C1 segment of cervical spinal cord (tissue), 14 donors: ENCODE data around the gene CCDC88C.
"Not testable (repeated sequence)": the region's sequence is repeated elsewhere in the genome, so short reads cannot be mapped to it uniquely, and the experiment has no call there.

Source experiments
- DNase-seq, 14 donors: peaks; one replicate each; lab custom pipeline; 2025; lab: John Stamatoyannopoulos, UW

Gene CCDC88C

GRCh38 chr14:91249841-91250616 lies 167.6 kb downstream of the CCDC88C start:
- peak in 2 of 14 donors; percentile 15 to 80 for DNase-seq

- no peak for DNase-seq
These were observed 171.4 kb downstream of the CCDC88C start for GRCh38 chr14:91246051-91246852.

GRCh38 chr14:91245616-91246015 lies 172.0 kb downstream of the CCDC88C start:
- not testable (repeated sequence) for DNase-seq

GRCh38 chr14:91245029-91245428 lies 172.6 kb downstream of the CCDC88C start:
- peak in 1 of 14 donors; percentile 34 for DNase-seq

GRCh38 chr14:91244501-91244901 lies 173.1 kb downstream of the CCDC88C start, which contains the start of gene GPR68:
Gene GPR68, minus strand, starts transcription at chr14:91244704. Its CDS starts 9,654 bp downstream, at chr14:91235050.
- DNase-seq: peak in 11 of 14 donors; percentile 8 to 81 (median 41)

- DNase-seq: no peak
These were observed 174.5 kb downstream of the CCDC88C start for GRCh38 chr14:91243074-91243471.

- DNase-seq: no peak
These were observed 175.0 kb downstream of the CCDC88C start for GRCh38 chr14:91242635-91243034.

GRCh38 chr14:91241863-91242262 lies 175.8 kb downstream of the CCDC88C start:
- peak in 2 of 14 donors; percentile 13 to 26 for DNase-seq

GRCh38 chr14:91238661-91239060 lies 179.0 kb downstream of the CCDC88C start:
- DNase-seq: no peak

- DNase-seq: no peak
These were observed 179.5 kb downstream of the CCDC88C start for GRCh38 chr14:91238085-91238484.

- no peak for DNase-seq
These were observed 180.4 kb downstream of the CCDC88C start for GRCh38 chr14:91237219-91237618.

GRCh38 chr14:91235841-91236240 lies 181.8 kb downstream of the CCDC88C start:
- DNase-seq: no peak

- no peak for DNase-seq
These were observed 182.9 kb downstream of the CCDC88C start for GRCh38 chr14:91234791-91235114.

GRCh38 chr14:91233936-91234790 lies 183.5 kb downstream of the CCDC88C start:
- no peak for DNase-seq

- DNase-seq: no peak
These were observed 185.0 kb downstream of the CCDC88C start for GRCh38 chr14:91232603-91233002.

GRCh38 chr14:91232052-91232451 lies 185.6 kb downstream of the CCDC88C start:
- DNase-seq: no peak

- no peak for DNase-seq
These were observed 186.2 kb downstream of the CCDC88C start for GRCh38 chr14:91231446-91231845.

GRCh38 chr14:91230397-91231035 lies 187.1 kb downstream of the CCDC88C start:
- peak in 1 of 14 donors; percentile 45 for DNase-seq

- DNase-seq: no peak
These were observed 187.8 kb downstream of the CCDC88C start for GRCh38 chr14:91229743-91230200.

- DNase-seq: no peak
These were observed 188.6 kb downstream of the CCDC88C start for GRCh38 chr14:91229005-91229382.
